GM12878 (cell line): Measurements from ENCODE around the gene DACT3. TPM values are rescaled to one million over a fixed set of nuclear protein-coding genes. Genes with fewer than 3 reads are reported as not detected.

Experiments used
- GATAD2B ChIP-seq: fragments of 450-650 bp; conservative IDR thresholded peaks from 2 replicates; pipeline ENCODE4 v1.6.1; 2017; ENCODE audit warnings: low read depth, mild to moderate bottlenecking, moderate library complexity
- HSF1 ChIP-seq: fragments of 150-350 bp; IDR thresholded peaks from 2 replicates; pipeline ENCODE4 v1.6.1; 2014; ENCODE audit warnings: mild to moderate bottlenecking, low read depth, low read length
- IKZF2 ChIP-seq, 2 experiments: fragments of 450-650 bp; IDR thresholded peaks; 2 replicates each; pipeline ENCODE4 v1.6.1; 2017; ENCODE audit warnings: mild to moderate bottlenecking in 2 of 2, moderate library complexity in 2 of 2
- IRF5 ChIP-seq: fragments of 450-650 bp; IDR thresholded peaks from 2 replicates; pipeline ENCODE4 v1.6.1; 2017; ENCODE audit warnings: borderline replicate concordance
- MYC ChIP-seq: IDR thresholded peaks from 2 replicates; pipeline ENCODE4 v1.6.1; 2011; ENCODE audit warnings: mild to moderate bottlenecking, low read length, moderate library complexity, inconsistent platforms; ENCODE audit not compliant: insufficient read depth, insufficient replicate concordance, insufficient read length, severe bottlenecking
- NBN ChIP-seq: fragments of 450-650 bp; IDR thresholded peaks from 2 replicates; pipeline ENCODE4 v1.6.1; 2016
- NR2C2 ChIP-seq: IDR thresholded peaks from 2 replicates; pipeline ENCODE4 v1.6.1; 2011; ENCODE audit warnings: borderline replicate concordance, low read depth; ENCODE audit not compliant: control insufficient read depth, insufficient read length
- PAX5 ChIP-seq: IDR thresholded peaks from 2 replicates; pipeline ENCODE4 v1.6.1; 2011; ENCODE audit warnings: low read depth, low read length, borderline replicate concordance
- POLR2AphosphoS5 ChIP-seq: IDR thresholded peaks from 2 replicates; pipeline ENCODE4 v1.6.1; 2011; ENCODE audit warnings: mild to moderate bottlenecking, low read length, inconsistent platforms
- POU2F2 ChIP-seq: IDR thresholded peaks from 3 replicates; pipeline ENCODE4 v1.6.1; 2011; ENCODE audit warnings: low read depth, mild to moderate bottlenecking, low read length, borderline replicate concordance
- RAD51 ChIP-seq: fragments of 450-650 bp; IDR thresholded peaks from 2 replicates; pipeline ENCODE4 v1.6.1; 2016; ENCODE audit warnings: moderate library complexity, mild to moderate bottlenecking, inconsistent platforms
- RB1 ChIP-seq: fragments of 450-650 bp; formaldehyde crosslinking; IDR thresholded peaks from 2 replicates; pipeline ENCODE4 v1.6.1; 2017; ENCODE audit warnings: mild to moderate bottlenecking, borderline replicate concordance
- RELA ChIP-seq: fragments of 450-650 bp; IDR thresholded peaks from 2 replicates; pipeline ENCODE4 v1.8.0; 2014; ENCODE audit warnings: borderline replicate concordance; ENCODE audit not compliant: partially characterized antibody
- SMAD5 ChIP-seq: IDR thresholded peaks from 2 replicates; pipeline ENCODE4 v1.6.1; 2016; ENCODE audit warnings: antibody characterized with exemption, low read depth
- TBL1XR1 ChIP-seq: IDR thresholded peaks from 2 replicates; pipeline ENCODE4 v1.6.1; 2012; ENCODE audit warnings: low read depth, low read length, improper control_type of control experiment
- ZNF217 ChIP-seq: fragments of 450-650 bp; IDR thresholded peaks from 2 replicates; pipeline ENCODE4 v1.6.1; 2017; ENCODE audit warnings: antibody characterized with exemption, mild to moderate bottlenecking
- ZNF622 ChIP-seq: fragments of 450-650 bp; IDR thresholded peaks from 2 replicates; pipeline ENCODE4 v1.6.1; 2017; ENCODE audit warnings: mild to moderate bottlenecking, inconsistent platforms
- ZSCAN29 ChIP-seq: fragments of 450-650 bp; IDR thresholded peaks from 2 replicates; pipeline ENCODE4 v1.6.1; 2017; ENCODE audit warnings: mild to moderate bottlenecking, moderate library complexity
- polyA plus RNA-seq, 11 experiments: library from polyadenylated mRNA; depleted of rRNA in 4 of 11; unstranded in 6 of 11; stranded (reverse) in 5 of 11; fragments of >200 nt; fragmentation: Nextera tagmentation in 4 of 11; fragmentation: Illumina TruSeq in 1 of 11; extraction: Ambion mirVana in 4 of 11; extraction: Trizol in 1 of 11; gene quantifications; 1 replicate in 1 of 11; 2 replicates in 10 of 11; pipeline versions ENCODE4 v1.2.1 to v1.2.3, GENCODE V29; 2011 to 2016; ENCODE audit warnings: inconsistent platforms in 2 of 11, missing spikeins in 2 of 11, low read depth in 1 of 11
- total RNA-seq, 4 experiments: library from RNA; depleted of rRNA in 3 of 4; stranded (reverse); fragments of >200 nt in 3 of 4; fragmentation: Illumina TruSeq in 1 of 4; extraction: Trizol in 1 of 4; gene quantifications; 2 replicates each; pipeline versions ENCODE4 v1.2.1 to v1.2.3, GENCODE V29; 2013 to 2021
- TF ChIP-seq, protein P1 (sequence below): fragments of 150-350 bp; IDR thresholded peaks from 2 replicates; pipeline ENCODE4 v1.6.1; 2016; ENCODE audit warnings: low read depth, low read length
- TF ChIP-seq, protein P2 (sequence below): IDR thresholded peaks from 2 replicates; pipeline ENCODE4 v1.6.1; 2012; ENCODE audit warnings: mild to moderate bottlenecking, low read depth, low read length

Gene DACT3
- total and polyA plus RNA-seq, 10 of the 15 experiments (the other 5 are each of a cell fraction or from before 2014, with no cell fraction given): 0.05 to 2.5 (median 0.35) TPM; not detected in 1

DNA sequence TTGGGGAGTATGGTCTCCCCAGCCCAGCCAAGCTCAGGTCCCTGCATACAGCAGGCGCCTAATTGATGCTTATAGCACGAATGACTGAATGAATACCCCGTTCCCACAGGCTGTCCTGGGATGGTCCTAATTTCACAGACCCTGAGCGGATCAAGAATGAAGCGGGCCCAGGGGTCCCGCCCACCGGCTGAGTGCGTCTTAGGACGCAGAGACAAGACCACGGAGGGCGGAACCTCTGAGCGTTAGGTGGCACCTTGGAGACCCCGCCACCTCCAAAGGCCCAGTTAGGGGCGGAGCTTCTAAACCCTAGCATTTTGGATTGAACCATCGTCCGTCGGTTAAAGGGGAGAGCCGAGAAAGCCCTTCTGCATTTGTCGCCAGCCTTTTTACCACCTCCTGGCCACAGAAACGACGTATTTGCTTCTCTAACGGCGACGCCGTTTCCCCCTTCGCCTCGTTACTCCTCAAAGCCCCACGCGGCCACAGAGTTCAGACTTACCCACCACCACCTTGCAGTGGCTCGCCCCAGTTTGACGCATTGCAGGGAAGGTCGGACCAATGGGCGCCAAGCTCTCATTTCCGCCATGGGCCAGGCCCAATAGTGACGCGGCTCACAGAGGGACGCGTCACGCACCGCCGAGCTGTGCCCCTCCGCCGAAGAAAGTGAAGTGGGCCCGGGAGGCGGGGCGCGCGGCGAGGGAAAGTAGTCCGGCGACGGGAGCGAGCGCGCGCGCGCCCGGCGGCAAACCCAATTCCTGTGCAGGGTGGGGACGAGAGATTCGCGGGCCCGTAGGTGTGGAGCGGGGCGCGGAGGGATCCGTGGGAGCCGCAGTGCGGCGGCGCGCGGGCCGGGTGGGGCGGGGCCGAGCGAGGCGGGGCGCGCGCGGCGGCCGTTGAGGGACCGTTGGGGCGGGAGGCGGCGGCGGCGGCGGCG lies 60.3 kb downstream of the DACT3 start (continued):
- TF ChIP-seq ZNF622 (no peak), TBL1XR1 (peak; percentile 31; the same call in 1 of the 2 replicates), IKZF2 (IDR thresholded peaks at IDR 0.05) (peak in 1 of 2 experiments; percentile 67; a peak in 1 of 4 replicates), ZSCAN29 (0 out of 2 replicates have a peak, but pooled peaks have one; percentile 21), IRF5 (no peak), ZNF217 (peak; percentile 93), GATAD2B (no peak; the same call in 1 of the 2 replicates), NR2C2 (no peak), RAD51 (no peak), NBN (peak; percentile 98), HSF1 (no peak), POU2F2 (peak; percentile 74; the same call in 2 of the 3 replicates), RB1 (peak; percentile 99), SMAD5 (no peak), MYC (no peak), PAX5 (peak; percentile 99), POLR2AphosphoS5 (peak; percentile 95), RELA (peak; percentile 87)
- TF ChIP-seq, protein P1, sequence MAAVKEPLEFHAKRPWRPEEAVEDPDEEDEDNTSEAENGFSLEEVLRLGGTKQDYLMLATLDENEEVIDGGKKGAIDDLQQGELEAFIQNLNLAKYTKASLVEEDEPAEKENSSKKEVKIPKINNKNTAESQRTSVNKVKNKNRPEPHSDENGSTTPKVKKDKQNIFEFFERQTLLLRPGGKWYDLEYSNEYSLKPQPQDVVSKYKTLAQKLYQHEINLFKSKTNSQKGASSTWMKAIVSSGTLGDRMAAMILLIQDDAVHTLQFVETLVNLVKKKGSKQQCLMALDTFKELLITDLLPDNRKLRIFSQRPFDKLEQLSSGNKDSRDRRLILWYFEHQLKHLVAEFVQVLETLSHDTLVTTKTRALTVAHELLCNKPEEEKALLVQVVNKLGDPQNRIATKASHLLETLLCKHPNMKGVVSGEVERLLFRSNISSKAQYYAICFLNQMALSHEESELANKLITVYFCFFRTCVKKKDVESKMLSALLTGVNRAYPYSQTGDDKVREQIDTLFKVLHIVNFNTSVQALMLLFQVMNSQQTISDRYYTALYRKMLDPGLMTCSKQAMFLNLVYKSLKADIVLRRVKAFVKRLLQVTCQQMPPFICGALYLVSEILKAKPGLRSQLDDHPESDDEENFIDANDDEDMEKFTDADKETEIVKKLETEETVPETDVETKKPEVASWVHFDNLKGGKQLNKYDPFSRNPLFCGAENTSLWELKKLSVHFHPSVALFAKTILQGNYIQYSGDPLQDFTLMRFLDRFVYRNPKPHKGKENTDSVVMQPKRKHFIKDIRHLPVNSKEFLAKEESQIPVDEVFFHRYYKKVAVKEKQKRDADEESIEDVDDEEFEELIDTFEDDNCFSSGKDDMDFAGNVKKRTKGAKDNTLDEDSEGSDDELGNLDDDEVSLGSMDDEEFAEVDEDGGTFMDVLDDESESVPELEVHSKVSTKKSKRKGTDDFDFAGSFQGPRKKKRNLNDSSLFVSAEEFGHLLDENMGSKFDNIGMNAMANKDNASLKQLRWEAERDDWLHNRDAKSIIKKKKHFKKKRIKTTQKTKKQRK: no peak
- TF ChIP-seq, protein P2, sequence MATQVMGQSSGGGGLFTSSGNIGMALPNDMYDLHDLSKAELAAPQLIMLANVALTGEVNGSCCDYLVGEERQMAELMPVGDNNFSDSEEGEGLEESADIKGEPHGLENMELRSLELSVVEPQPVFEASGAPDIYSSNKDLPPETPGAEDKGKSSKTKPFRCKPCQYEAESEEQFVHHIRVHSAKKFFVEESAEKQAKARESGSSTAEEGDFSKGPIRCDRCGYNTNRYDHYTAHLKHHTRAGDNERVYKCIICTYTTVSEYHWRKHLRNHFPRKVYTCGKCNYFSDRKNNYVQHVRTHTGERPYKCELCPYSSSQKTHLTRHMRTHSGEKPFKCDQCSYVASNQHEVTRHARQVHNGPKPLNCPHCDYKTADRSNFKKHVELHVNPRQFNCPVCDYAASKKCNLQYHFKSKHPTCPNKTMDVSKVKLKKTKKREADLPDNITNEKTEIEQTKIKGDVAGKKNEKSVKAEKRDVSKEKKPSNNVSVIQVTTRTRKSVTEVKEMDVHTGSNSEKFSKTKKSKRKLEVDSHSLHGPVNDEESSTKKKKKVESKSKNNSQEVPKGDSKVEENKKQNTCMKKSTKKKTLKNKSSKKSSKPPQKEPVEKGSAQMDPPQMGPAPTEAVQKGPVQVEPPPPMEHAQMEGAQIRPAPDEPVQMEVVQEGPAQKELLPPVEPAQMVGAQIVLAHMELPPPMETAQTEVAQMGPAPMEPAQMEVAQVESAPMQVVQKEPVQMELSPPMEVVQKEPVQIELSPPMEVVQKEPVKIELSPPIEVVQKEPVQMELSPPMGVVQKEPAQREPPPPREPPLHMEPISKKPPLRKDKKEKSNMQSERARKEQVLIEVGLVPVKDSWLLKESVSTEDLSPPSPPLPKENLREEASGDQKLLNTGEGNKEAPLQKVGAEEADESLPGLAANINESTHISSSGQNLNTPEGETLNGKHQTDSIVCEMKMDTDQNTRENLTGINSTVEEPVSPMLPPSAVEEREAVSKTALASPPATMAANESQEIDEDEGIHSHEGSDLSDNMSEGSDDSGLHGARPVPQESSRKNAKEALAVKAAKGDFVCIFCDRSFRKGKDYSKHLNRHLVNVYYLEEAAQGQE: no peak
